Ishikawa (cell line): Measurements from ENCODE around the gene TTC38.

Experiments
- CEBPB ChIP-seq: IDR thresholded peaks from 2 replicates; pipeline ENCODE4 v1.6.1; 2012
- CREB1 ChIP-seq: IDR thresholded peaks from 2 replicates; pipeline ENCODE4 v1.6.1; 2012; ENCODE audit warnings: low read depth
- EGR1 ChIP-seq: IDR thresholded peaks from 2 replicates; pipeline ENCODE4 v1.6.1; 2012
- EP300 ChIP-seq: IDR thresholded peaks from 2 replicates; pipeline ENCODE4 v1.6.1; 2012; ENCODE audit warnings: borderline replicate concordance
- FOXM1 ChIP-seq: IDR thresholded peaks from 2 replicates; pipeline ENCODE4 v1.6.1; 2012; ENCODE audit warnings: low read depth, borderline replicate concordance
- NFIC ChIP-seq: IDR thresholded peaks from 2 replicates; pipeline ENCODE4 v1.6.1; 2012
- RAD21 ChIP-seq: IDR thresholded peaks from 2 replicates; pipeline ENCODE4 v1.6.1; 2012; ENCODE audit warnings: low read depth
- TAF1 ChIP-seq: IDR thresholded peaks from 2 replicates; pipeline ENCODE4 v1.6.1; 2012; ENCODE audit warnings: low read depth, mild to moderate bottlenecking
- TCF12 ChIP-seq: IDR thresholded peaks from 2 replicates; pipeline ENCODE4 v1.6.1; 2012; ENCODE audit warnings: low read depth
- TEAD4 ChIP-seq: IDR thresholded peaks from 2 replicates; pipeline ENCODE4 v1.6.1; 2012
- YY1 ChIP-seq: IDR thresholded peaks from 2 replicates; pipeline ENCODE4 v1.6.1; 2012; ENCODE audit warnings: low read depth
- ZBTB7A ChIP-seq: IDR thresholded peaks from 2 replicates; pipeline ENCODE4 v1.6.1; 2012; ENCODE audit warnings: low read depth
- TF ChIP-seq, protein P1 (sequence below): IDR thresholded peaks from 2 replicates; pipeline ENCODE4 v1.6.1; 2012
- TF ChIP-seq, protein P2 (sequence below): IDR thresholded peaks from 2 replicates; pipeline ENCODE4 v1.6.1; 2012; ENCODE audit warnings: low read depth, mild to moderate bottlenecking
- TF ChIP-seq, protein P3 (sequence below): IDR thresholded peaks from 2 replicates; pipeline ENCODE4 v1.6.1; 2012

The TTC38 gene

DNA sequence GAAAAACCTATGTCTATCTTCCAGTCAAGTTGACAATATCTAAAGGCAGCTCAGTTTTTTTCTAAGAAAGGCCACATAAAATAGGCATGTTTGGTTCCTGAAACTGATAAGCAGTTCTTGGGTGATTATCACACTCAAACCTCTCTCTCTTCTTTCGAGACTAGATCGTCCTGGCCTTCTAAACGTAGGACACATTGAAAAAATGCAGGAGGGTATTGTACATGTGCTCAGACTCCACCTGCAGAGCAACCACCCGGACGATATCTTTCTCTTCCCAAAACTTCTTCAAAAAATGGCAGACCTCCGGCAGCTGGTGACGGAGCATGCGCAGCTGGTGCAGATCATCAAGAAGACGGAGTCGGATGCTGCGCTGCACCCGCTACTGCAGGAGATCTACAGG, 32.8 kb upstream of the TTC38 start:
- TF ChIP-seq TEAD4 (no peak), FOXM1 (no peak), YY1 (no peak), TCF12 (no peak), CREB1 (no peak), RAD21 (no peak), NFIC (no peak)
- TF ChIP-seq, protein P1, sequence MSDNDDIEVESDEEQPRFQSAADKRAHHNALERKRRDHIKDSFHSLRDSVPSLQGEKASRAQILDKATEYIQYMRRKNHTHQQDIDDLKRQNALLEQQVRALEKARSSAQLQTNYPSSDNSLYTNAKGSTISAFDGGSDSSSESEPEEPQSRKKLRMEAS = no peak

DNA sequence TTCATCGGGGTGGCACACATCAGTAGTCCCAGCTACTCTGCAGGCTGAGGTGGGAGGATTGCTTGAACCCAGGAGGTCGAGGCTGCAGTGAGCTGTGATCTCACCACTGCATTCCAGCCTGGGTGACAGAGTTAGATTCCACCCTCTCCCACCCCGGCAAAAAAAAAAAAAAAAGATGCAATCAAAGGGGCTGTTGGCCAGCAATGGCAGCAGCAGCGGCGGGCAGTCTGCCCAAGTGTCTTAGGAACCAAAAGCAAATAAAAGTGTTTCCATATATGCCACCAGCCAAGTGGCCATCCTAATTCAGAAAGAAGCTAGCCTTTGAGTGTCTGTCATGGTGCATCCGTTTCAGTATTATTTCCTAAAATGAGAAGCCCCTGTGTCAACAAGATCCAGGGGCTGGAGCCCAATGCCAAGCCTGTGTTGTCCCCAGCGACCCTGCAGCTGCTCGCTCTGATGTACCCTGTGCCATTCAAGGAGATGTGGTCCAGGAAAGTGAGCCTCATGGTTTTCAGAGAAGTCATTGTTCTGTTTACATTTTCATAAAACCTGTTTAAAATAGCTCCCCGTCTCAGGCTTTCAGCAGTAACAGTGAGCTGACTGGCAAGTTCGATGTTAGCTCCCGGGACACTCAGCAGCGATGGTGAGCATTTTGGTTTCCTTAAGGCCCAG, 30.2 kb upstream of the TTC38 start:
- no peak for TF ChIP-seq NFIC
- TF ChIP-seq, protein P2, sequence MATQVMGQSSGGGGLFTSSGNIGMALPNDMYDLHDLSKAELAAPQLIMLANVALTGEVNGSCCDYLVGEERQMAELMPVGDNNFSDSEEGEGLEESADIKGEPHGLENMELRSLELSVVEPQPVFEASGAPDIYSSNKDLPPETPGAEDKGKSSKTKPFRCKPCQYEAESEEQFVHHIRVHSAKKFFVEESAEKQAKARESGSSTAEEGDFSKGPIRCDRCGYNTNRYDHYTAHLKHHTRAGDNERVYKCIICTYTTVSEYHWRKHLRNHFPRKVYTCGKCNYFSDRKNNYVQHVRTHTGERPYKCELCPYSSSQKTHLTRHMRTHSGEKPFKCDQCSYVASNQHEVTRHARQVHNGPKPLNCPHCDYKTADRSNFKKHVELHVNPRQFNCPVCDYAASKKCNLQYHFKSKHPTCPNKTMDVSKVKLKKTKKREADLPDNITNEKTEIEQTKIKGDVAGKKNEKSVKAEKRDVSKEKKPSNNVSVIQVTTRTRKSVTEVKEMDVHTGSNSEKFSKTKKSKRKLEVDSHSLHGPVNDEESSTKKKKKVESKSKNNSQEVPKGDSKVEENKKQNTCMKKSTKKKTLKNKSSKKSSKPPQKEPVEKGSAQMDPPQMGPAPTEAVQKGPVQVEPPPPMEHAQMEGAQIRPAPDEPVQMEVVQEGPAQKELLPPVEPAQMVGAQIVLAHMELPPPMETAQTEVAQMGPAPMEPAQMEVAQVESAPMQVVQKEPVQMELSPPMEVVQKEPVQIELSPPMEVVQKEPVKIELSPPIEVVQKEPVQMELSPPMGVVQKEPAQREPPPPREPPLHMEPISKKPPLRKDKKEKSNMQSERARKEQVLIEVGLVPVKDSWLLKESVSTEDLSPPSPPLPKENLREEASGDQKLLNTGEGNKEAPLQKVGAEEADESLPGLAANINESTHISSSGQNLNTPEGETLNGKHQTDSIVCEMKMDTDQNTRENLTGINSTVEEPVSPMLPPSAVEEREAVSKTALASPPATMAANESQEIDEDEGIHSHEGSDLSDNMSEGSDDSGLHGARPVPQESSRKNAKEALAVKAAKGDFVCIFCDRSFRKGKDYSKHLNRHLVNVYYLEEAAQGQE = no peak
- no peak for TF ChIP-seq FOXM1
- TF ChIP-seq TAF1 = no peak
- TF ChIP-seq EGR1 = no peak
- no peak for TF ChIP-seq CEBPB
- TF ChIP-seq TEAD4 = no peak
- TF ChIP-seq ZBTB7A = no peak

DNA sequence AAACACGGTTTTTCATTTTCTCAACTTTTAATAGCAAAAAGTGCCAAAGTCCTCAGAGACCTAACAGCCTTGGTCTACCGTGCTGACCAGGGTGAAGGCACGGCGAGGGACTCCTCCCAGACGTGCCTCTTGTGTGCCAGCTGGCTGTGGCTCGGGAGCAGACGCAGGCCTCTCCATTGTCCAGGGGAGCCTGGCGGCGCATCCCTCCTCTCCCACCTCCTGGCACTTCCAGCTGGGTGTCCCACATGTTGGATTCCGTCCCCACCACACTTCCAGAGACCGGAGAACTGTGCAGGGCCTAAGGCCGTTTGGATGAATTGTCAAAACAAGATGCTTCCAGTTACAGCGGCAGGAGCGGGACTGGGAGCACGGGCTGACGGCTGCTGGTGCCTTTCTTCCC, 29.3 kb upstream of the TTC38 start:
- TF ChIP-seq, protein P1 = no peak
- no peak for TF ChIP-seq EGR1
- no peak for TF ChIP-seq EP300
- TF ChIP-seq, protein P3, sequence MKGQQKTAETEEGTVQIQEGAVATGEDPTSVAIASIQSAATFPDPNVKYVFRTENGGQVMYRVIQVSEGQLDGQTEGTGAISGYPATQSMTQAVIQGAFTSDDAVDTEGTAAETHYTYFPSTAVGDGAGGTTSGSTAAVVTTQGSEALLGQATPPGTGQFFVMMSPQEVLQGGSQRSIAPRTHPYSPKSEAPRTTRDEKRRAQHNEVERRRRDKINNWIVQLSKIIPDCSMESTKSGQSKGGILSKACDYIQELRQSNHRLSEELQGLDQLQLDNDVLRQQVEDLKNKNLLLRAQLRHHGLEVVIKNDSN = no peak
- TF ChIP-seq YY1 = no peak
- no peak for TF ChIP-seq ZBTB7A
- TF ChIP-seq TEAD4 = no peak
- TF ChIP-seq FOXM1 = no peak
- TF ChIP-seq CEBPB = no peak
- no peak for TF ChIP-seq NFIC
- TF ChIP-seq, protein P2 = no peak
- no peak for TF ChIP-seq RAD21
- no peak for TF ChIP-seq TAF1

DNA sequence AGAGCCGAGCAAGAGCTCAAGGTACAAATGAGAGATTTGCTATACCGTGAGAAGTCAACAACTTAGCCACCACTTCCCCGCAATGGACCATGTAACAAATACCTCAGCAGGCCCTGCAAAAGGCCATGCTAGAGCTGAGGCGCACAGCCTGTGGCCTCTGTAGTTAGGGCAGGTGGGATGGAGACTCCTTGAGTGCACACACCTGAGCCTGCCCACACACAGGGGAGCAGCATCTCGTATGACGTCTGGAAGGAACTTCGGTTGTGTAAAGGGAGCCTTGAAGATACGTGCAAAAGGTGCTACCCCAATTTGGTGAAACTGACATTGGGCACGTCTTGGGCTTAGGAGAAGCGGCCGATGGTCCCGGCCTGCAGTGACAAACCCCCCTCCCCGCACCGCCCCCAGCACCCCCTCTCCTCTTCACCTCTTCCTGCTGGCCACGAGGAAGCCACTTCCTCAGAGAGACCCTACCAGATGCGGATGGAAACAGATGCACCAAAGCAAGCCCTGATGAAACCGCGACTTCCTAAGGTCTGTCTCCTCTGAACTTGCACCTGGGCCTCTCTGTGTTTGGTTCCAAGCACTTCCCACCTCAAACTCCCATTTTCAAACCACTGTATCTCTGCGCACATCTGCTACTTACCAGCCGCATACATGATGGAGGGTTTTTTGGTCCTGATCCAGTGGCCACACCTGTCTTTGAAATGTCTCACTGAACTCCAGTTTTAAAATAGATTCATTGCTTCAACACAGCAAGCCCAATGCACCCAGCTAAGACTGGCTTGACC, 28.4 kb upstream of the TTC38 start:
- TF ChIP-seq, protein P3 = no peak
- TF ChIP-seq, protein P2 = no peak
- TF ChIP-seq RAD21 (no peak), CREB1 (no peak), FOXM1 (no peak), EP300 (no peak), TAF1 (no peak)
- TF ChIP-seq, protein P1 = no peak
